ENCODE results near the gene SAMM50. TPM values are rescaled to one million over a fixed set of nuclear protein-coding genes. Genes with fewer than 3 reads are reported as not detected.

The SAMM50 gene
- total RNA-seq, 1 donor, result 37.6 TPM

- DNase-seq (ENCODE audit: low read depth), result no peak
- TF ChIP-seq CTCF (IDR thresholded peaks at IDR 0.05; ENCODE audit: insufficient read depth, low read depth, low read length), result no peak
- no peak overlapping the region for H3K4me3 ChIP-seq (ENCODE audit: low read depth, low read length)
These were observed 13.4 kb downstream of the SAMM50 start for GRCh38 chr22:43968614-43969013.

- DNase-seq (ENCODE audit: low read depth), result no peak
- TF ChIP-seq CTCF (IDR thresholded peaks at IDR 0.05; ENCODE audit: insufficient read depth, low read depth, low read length), result no peak
- H3K4me3 ChIP-seq (ENCODE audit: low read depth, low read length), result no peak overlapping the region
These were observed 14.0 kb downstream of the SAMM50 start for GRCh38 chr22:43969021-43969878.

DNA sequence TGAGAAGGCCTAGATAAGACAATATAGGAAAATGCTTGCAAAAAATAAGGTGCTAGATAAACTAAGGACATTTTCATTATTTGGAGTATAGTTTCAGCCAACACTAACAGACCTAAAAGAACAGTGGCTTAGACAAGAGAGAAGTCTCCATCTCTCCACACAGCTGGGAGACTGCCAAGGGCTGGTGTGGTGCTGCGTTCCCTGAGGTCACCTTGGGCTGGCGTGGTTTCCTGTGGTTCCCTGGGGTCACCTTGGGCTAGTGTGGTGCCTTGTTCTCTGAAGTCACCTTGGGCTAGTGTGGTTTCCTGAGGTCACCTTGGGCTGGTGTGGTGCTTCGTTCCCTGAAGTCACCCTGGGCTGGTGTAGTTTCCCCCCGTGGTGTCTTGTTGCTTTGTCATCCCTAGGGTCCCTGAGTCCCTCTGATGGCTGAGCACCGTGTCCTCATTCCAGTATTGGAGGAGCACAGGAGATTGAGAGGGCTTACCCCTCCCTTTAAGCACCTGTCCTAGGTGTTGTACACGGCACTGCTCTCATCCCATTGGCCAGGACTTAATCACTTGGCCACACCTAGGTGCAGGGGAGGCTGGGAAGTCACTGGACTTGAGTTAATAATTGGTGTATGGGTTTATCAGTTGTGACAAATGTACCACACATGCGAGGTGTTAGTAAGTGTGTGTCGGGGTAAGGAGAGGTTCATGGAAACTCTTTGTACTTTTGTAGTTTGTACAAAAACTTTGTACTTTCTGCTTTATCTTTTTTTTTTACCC is 14.9 kb downstream of the SAMM50 start:
- no peak for TF ChIP-seq CTCF (IDR thresholded peaks at IDR 0.05; ENCODE audit: insufficient read depth, low read depth, low read length)
- H3K4me3 ChIP-seq (ENCODE audit: low read depth, low read length), result no peak overlapping the region
- DNase-seq (ENCODE audit: low read depth), result no peak

- no peak for DNase-seq (ENCODE audit: low read depth)
- H3K4me3 ChIP-seq (ENCODE audit: low read depth, low read length), result no peak overlapping the region
- TF ChIP-seq CTCF (IDR thresholded peaks at IDR 0.05; ENCODE audit: insufficient read depth, low read depth, low read length), result no peak
These were observed 15.9 kb downstream of the SAMM50 start for GRCh38 chr22:43971112-43971511.

- no peak overlapping the region for H3K4me3 ChIP-seq (ENCODE audit: low read depth, low read length)
- DNase-seq (ENCODE audit: low read depth), result no peak
- TF ChIP-seq CTCF (IDR thresholded peaks at IDR 0.05; ENCODE audit: insufficient read depth, low read depth, low read length), result no peak
These were observed 17.8 kb downstream of the SAMM50 start for GRCh38 chr22:43972931-43973462.

DNA sequence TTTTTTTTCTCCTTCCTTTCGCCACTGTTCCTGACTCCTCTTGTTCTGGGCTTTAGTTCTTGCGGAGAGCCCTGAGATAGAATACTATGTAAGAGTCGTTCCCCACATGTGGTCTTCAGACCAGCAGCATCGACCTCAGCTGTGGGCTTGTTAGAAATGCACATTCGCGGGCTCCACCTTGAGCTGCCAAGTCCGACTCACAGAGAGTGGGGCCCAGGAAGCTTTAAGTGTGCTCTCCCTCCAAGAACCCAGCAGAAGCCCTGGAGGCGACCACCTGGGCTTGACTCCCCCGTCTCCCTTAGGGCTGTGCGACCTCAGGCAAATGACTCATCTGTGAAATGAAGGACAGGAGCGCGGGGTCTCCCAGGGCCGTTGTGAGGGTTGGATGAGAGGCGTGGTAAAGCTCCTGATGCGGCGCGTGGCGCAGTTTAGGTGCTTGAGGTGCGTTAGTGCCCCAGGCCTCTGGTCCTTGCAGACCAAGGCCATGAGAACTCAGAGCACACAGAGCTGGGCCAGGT is 18.8 kb downstream of the SAMM50 start:
- DNase-seq (ENCODE audit: low read depth), result no peak
- no peak overlapping the region for H3K4me3 ChIP-seq (ENCODE audit: low read depth, low read length)
- TF ChIP-seq CTCF (IDR thresholded peaks at IDR 0.05; ENCODE audit: insufficient read depth, low read depth, low read length), result no peak

Measured in fibroblast of villous mesenchyme (primary cell).